Neural progenitor cell (in vitro differentiated cells): ENCODE results near the gene UGT1A10. TPM values are rescaled to one million over a fixed set of nuclear protein-coding genes. Genes with fewer than 3 reads are reported as not detected.

Source experiments
- DNase-seq: peaks from one replicate; pipeline ENCODE4 v3.0.0-alpha.2; 2016; ENCODE audit warnings: low spot score
- H2AFZ ChIP-seq: fragments of 200-600 bp; sonication (generic); replicated peaks from 2 replicates; pipeline ENCODE4 v1.6.1; 2016; ENCODE audit warnings: antibody characterized with exemption
- H3F3A ChIP-seq: fragments of 200-600 bp; sonication (generic); 2 replicates; pipeline ENCODE4 v1.6.1; 2016; ENCODE audit warnings: antibody characterized with exemption, low read depth
- H3K27ac ChIP-seq: fragments of 200-600 bp; sonication (generic); 2 replicates; pipeline ENCODE4 v1.5.1; 2016; ENCODE audit warnings: mild to moderate bottlenecking
- H3K27me3 ChIP-seq: fragments of 200-600 bp; sonication (generic); 2 replicates; pipeline ENCODE4 v1.6.1; 2016; ENCODE audit warnings: mild to moderate bottlenecking, moderate library complexity
- H3K36me3 ChIP-seq: fragments of 200-600 bp; sonication (generic); 2 replicates; pipeline ENCODE4 v1.5.1; 2016
- H3K4me1 ChIP-seq: fragments of 200-600 bp; sonication (generic); 2 replicates; pipeline ENCODE4 v1.6.1; 2016; ENCODE audit warnings: mixed run types
- H3K4me2 ChIP-seq: fragments of 200-600 bp; sonication (generic); 2 replicates; pipeline ENCODE4 v1.6.1; 2016
- H3K4me3 ChIP-seq: fragments of 200-600 bp; sonication (generic); 2 replicates; pipeline ENCODE4 v1.5.1; 2016
- H3K79me2 ChIP-seq: fragments of 200-600 bp; sonication (generic); 2 replicates; pipeline ENCODE4 v1.6.1; 2016; ENCODE audit warnings: low read depth
- H3K9ac ChIP-seq: fragments of 200-600 bp; sonication (generic); 2 replicates; pipeline ENCODE4 v1.6.1; 2016
- H3K9me3 ChIP-seq: fragments of 200-600 bp; sonication (generic); 2 replicates; pipeline ENCODE4 v1.5.1; 2016; ENCODE audit warnings: low read depth
- H4K20me1 ChIP-seq: fragments of 200-600 bp; sonication (generic); 2 replicates; pipeline ENCODE4 v1.6.1; 2016; ENCODE audit warnings: low read depth
- H3K27ac Mint-ChIP-seq: 3 replicates; pipeline ENCODE4 v1.8.0; 2021; ENCODE audit warnings: mixed read lengths
- H3K27me3 Mint-ChIP-seq: 2 replicates; pipeline ENCODE4 v1.8.0; 2022; ENCODE audit warnings: low read depth, mild to moderate bottlenecking, inconsistent platforms, moderate library complexity, mixed read lengths; ENCODE audit not compliant: insufficient read depth
- H3K36me3 Mint-ChIP-seq: 3 replicates; pipeline ENCODE4 v1.8.0; 2021; ENCODE audit warnings: mixed read lengths
- H3K4me1 Mint-ChIP-seq: 3 replicates; pipeline ENCODE4 v1.8.0; 2021; ENCODE audit warnings: mixed read lengths
- H3K4me3 Mint-ChIP-seq: 3 replicates; pipeline ENCODE4 v1.8.0; 2021; ENCODE audit warnings: mild to moderate bottlenecking, moderate library complexity, mixed read lengths
- H3K9me3 Mint-ChIP-seq: 3 replicates; pipeline ENCODE4 v1.8.0; 2020; ENCODE audit warnings: mixed read lengths
- EZH2 ChIP-seq: fragments of 200-600 bp; sonication (generic); IDR thresholded peaks from 2 replicates; pipeline ENCODE4 v1.6.1; 2017; ENCODE audit warnings: antibody characterized with exemption, mild to moderate bottlenecking, moderate library complexity
- EZH2phosphoT487 ChIP-seq: fragments of 200-600 bp; sonication (generic); IDR thresholded peaks from 2 replicates; pipeline ENCODE4 v1.6.1; 2017; ENCODE audit warnings: antibody characterized with exemption
- total RNA-seq: library from RNA; depleted of rRNA; stranded (reverse); fragments of >200 nt; gene quantifications from 2 replicates; pipeline ENCODE4 v1.2.3, GENCODE V29; 2015; ENCODE audit warnings: low replicate concordance
- TF ChIP-seq, protein P1 (sequence below): fragments of 200-600 bp; sonication (generic); IDR thresholded peaks from 2 replicates; pipeline ENCODE4 v1.5.1; 2017; ENCODE audit warnings: antibody characterized with exemption, mild to moderate bottlenecking

The UGT1A10 gene
- total RNA-seq, 1 donor from 2014 or later: not detected

- H3K79me2 ChIP-seq: no peaks in the 10 kb centered on the region
- no peaks in the 10 kb centered on the region for H3F3A ChIP-seq
- H3K4me2 ChIP-seq: no peak overlapping the region
- H3K36me3 Mint-ChIP-seq: no peaks in the 10 kb centered on the region
- no peaks in the 10 kb centered on the region for H3K27me3 ChIP-seq
- no peak overlapping the region for H3K27ac ChIP-seq
- TF ChIP-seq, protein P1, sequence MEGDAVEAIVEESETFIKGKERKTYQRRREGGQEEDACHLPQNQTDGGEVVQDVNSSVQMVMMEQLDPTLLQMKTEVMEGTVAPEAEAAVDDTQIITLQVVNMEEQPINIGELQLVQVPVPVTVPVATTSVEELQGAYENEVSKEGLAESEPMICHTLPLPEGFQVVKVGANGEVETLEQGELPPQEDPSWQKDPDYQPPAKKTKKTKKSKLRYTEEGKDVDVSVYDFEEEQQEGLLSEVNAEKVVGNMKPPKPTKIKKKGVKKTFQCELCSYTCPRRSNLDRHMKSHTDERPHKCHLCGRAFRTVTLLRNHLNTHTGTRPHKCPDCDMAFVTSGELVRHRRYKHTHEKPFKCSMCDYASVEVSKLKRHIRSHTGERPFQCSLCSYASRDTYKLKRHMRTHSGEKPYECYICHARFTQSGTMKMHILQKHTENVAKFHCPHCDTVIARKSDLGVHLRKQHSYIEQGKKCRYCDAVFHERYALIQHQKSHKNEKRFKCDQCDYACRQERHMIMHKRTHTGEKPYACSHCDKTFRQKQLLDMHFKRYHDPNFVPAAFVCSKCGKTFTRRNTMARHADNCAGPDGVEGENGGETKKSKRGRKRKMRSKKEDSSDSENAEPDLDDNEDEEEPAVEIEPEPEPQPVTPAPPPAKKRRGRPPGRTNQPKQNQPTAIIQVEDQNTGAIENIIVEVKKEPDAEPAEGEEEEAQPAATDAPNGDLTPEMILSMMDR: no peak
- TF ChIP-seq EZH2: no peak
- TF ChIP-seq EZH2phosphoT487: no peak
- peaks cover 2% of the 10 kb centered on the region for H3K9me3 Mint-ChIP-seq
- H3K36me3 ChIP-seq: no peaks in the 10 kb centered on the region
- no peaks in the 10 kb centered on the region for H3K9me3 ChIP-seq
- no peak overlapping the region for H2AFZ ChIP-seq
- no peaks in the 10 kb centered on the region for H3K4me1 Mint-ChIP-seq
- no peak for DNase-seq
- no peaks in the 10 kb centered on the region for H3K4me1 ChIP-seq
- no peak overlapping the region for H3K4me3 Mint-ChIP-seq
- H4K20me1 ChIP-seq: no peaks in the 10 kb centered on the region
- H3K27ac Mint-ChIP-seq: no peak overlapping the region
- no peak overlapping the region for H3K4me3 ChIP-seq
- no peak overlapping the region for H3K9ac ChIP-seq
- no peaks in the 10 kb centered on the region for H3K27me3 Mint-ChIP-seq
Observed at GRCh38 chr2:233707940-233708644, 71.8 kb downstream of the UGT1A10 start.

GRCh38 chr2:233708942-233709341, 72.7 kb downstream of the UGT1A10 start:
- H3K4me2 ChIP-seq: no peak overlapping the region
- no peak overlapping the region for H3K27ac ChIP-seq
- no peaks in the 10 kb centered on the region for H3K79me2 ChIP-seq
- no peaks in the 10 kb centered on the region for H4K20me1 ChIP-seq
- H3K9me3 ChIP-seq: no peaks in the 10 kb centered on the region
- Mint-ChIP-seq H3K9me3 (peaks cover 2% of the 10 kb centered on the region), H3K27me3 (peaks cover 1% of the 10 kb centered on the region), H3K4me1 (no peaks in the 10 kb centered on the region), H3K27ac (no peak overlapping the region), H3K4me3 (no peak overlapping the region), H3K36me3 (no peaks in the 10 kb centered on the region)
- no peaks in the 10 kb centered on the region for H3K36me3 ChIP-seq
- H3K4me1 ChIP-seq: no peaks in the 10 kb centered on the region
- H3K4me3 ChIP-seq: no peak overlapping the region
- DNase-seq: no peak
- H2AFZ ChIP-seq: no peak overlapping the region
- H3K9ac ChIP-seq: no peak overlapping the region
- H3F3A ChIP-seq: no peaks in the 10 kb centered on the region
- H3K27me3 ChIP-seq: no peaks in the 10 kb centered on the region
- TF ChIP-seq EZH2phosphoT487 (no peak), EZH2 (no peak)
- TF ChIP-seq, protein P1: no peak

GRCh38 chr2:233711312-233712008, 75.2 kb downstream of the UGT1A10 start:
- no peaks in the 10 kb centered on the region for H3K36me3 ChIP-seq
- H3K4me1 Mint-ChIP-seq: peaks cover 1% of the 10 kb centered on the region
- no peaks in the 10 kb centered on the region for H3K36me3 Mint-ChIP-seq

More at GRCh38 chr2:233711312-233712008, 75.2 kb downstream of the UGT1A10 start:
- peak; percentile 85 for DNase-seq
- no peaks in the 10 kb centered on the region for H4K20me1 ChIP-seq
- no peaks in the 10 kb centered on the region for H3K79me2 ChIP-seq
- H3K27me3 ChIP-seq: no peaks in the 10 kb centered on the region
- peak overlapping the region; percentile 23 for H2AFZ ChIP-seq
- no peaks in the 10 kb centered on the region for H3F3A ChIP-seq
- H3K9me3 Mint-ChIP-seq: no peaks in the 10 kb centered on the region
- H3K4me3 ChIP-seq: no peak overlapping the region
- H3K27ac Mint-ChIP-seq: no peak overlapping the region
- H3K27me3 Mint-ChIP-seq: peaks cover 3% of the 10 kb centered on the region
- no peaks in the 10 kb centered on the region for H3K9me3 ChIP-seq
- no peak overlapping the region for H3K27ac ChIP-seq
- no peak for TF ChIP-seq EZH2
- no peak for TF ChIP-seq EZH2phosphoT487
- TF ChIP-seq, protein P1: peak; percentile 93
- no peak overlapping the region for H3K4me3 Mint-ChIP-seq
- H3K4me1 ChIP-seq: no peaks in the 10 kb centered on the region
- no peak overlapping the region for H3K4me2 ChIP-seq
- no peak overlapping the region for H3K9ac ChIP-seq
